Stimulated activated CD8-positive, alpha-beta memory T cell treated with anti-CD3 and anti-CD28 coated beads, Interleukin-7, amount 100 ng/mL, for 48 hours (primary cell): ENCODE data around the gene C1QTNF1.

Experiments used
- DNase-seq, 2 donors: peaks; one replicate each; pipeline ENCODE4 v3.0.0-alpha.2; 2020; ENCODE audit warnings: low read depth in 1 of 2; ENCODE audit errors: extremely low read depth in 1 of 2

The C1QTNF1 gene

DNA sequence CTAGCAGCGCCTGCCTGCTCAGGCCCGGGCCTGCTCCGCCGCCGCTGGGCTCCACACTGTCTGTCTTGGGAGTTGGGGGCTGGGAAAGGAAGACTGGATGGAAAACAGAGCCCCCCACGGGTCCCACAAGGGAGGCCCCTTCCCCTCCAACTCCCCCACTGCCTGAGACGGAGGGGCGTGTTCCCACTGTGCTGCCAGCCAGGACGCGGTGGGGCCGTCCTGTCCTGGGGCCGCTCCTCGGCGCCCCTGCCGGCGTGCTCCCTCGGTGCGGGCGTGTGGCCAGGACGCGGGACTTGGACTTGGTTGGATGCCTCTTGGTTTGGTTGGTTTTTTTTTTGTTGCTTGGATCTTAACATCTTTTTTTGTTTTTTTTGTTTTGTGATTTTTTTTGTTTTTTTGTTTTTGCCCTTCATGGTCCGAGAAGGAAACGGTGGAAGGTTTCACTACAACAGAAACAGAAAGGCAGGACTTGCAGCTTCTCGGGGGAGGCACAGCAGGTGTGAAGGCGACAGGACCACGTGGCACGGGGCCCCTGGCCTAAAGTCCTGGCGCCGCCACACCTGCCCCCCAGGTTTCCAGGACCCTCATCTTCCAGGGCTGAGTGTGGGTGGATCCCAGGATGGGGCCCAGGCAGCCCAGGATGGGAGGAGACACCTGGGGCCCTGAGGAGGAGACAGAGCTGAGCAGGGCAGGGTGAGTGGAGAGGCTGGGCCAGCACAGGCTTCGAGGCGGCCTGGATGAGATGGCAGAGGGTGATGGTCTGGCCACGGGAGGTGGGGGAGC lies 66.7 kb downstream of the C1QTNF1 start:
- no peak for DNase-seq

DNA sequence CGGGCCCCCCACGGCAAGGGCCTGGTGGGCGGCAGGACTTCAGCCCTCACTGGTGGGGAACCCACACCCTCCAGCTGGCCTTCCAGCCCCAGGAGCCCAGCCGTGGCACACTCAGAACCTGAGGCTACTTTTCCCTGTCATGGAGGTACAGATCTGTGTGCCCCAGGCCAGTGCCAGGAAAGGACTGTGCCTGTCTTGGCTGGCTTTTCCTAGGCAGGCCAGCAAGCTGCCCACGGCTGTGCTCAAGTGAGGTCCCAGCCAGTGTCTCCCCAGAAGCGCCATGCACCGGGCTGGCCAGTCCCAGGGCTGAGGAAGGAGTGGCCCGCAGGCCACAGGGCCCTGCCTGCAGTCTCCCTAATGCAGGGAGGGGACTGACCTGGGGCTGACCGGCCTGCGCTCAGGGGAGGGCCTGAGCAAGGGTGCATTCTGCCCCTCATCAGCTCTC lies 67.3 kb downstream of the C1QTNF1 start:
- DNase-seq: no peak

DNA sequence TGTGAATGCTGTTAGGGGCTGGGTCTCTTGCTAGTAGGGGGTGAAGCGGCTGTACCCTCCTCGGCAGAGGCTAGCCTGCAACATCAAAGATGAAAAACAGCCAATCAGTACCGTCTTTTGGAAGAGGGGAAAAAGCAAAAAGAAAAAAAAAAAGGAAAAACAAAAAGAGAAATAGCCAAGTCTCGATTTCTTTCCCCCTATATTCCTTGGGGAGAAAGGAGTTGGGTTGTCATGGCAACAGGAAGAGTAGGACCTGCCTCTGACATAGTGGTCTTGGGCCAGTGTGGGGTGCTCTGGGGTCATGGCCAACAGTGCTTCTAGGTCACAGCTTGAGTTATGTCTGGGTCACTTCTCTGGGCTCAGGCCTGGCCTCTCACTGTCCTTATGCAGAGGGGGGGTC lies 68.6 kb downstream of the C1QTNF1 start:
- no peak for DNase-seq

DNA sequence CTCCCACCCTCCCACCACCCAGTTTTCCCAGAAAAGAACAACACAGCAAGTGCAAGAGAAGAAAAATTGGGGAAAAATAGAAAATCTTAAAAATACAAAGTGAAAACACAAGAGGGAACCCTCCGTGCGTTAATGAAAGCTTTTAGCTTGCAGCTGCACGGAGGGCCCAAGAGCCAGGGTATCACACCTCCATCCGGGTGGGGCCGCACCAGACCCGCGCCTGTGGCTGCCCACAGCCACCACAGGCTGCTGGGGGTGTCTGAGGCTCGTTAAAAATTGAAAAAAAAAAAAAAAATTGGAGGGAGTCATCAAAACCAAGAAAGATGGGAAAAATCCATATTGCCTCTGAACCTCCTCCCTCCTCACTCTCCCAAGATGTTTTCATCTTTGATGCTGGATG lies 69.3 kb downstream of the C1QTNF1 start:
- DNase-seq: no peak

DNA sequence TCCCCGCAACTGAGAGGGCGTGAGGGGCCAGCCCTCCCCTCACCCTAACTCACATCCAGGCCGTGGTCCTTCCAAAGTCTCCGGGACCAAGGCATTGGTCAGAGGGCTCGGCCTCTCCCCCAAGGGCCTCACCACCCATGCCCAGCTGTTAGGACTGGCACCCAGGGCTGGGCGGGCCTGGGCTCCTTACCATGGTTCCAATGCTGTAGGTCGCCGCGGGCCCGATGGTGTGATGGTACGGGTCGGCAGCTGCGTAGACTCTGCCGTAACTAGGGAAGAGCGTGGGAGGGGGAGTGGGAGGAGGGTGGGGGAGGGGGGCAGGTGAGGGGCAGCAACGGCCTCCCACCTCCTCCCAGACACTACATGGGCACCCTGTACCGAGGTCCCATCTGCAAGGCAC lies 70.3 kb downstream of the C1QTNF1 start:
- DNase-seq: no peak

DNA sequence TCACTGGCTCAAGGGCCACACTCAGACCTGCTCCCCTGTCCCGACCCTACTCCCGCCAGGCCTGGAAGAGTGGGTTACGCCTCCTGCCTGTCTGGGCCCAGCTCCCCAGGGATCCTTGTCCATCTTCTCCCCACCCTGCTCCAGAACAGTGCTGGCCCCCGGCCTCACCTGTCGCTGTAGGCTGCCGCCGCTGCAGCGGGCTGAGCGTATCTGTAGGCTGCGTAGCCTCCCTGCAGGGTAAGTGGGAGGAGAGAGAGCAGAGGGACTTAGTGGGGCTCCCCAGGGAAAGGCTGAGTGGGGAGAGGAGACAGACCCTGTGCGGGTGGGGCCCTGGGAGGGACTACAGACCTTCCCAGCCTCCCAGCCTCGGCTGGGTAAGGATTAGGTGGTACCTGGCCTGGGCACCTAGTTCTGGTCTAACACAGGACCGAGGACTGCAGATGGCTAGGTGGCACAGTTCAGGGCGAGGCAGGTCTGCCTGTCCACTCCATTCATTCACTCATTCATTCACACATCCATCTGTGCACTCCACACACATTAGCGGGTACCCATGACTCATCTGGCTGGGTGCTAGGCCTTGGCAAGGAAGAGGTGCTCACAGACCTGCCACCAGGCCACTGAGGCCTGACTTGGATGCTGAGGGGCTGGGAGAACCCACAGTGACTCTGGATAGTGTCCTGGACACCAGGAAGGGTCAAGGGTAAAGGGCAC lies 71.5 kb downstream of the C1QTNF1 start:
- DNase-seq: no peak

DNA sequence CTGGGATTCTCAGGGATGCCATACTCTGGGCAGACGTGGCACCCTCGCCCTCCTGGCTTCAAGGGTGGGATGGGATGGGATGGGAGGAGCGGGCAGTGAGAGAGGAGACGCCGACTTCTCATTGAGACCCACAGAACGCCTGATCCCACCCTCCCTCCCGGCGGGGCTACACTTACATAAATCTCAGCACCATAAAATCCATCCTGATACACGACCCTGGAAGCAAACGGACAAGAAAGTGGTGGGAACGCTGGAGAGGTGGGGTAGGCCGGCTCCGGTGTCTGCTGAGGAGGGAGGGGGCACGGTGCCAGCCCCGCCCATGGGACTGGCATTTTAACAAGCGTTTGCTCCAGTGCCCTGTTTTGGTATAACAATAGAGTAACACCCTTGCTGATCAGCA lies 72.5 kb downstream of the C1QTNF1 start:
- no peak for DNase-seq

DNA sequence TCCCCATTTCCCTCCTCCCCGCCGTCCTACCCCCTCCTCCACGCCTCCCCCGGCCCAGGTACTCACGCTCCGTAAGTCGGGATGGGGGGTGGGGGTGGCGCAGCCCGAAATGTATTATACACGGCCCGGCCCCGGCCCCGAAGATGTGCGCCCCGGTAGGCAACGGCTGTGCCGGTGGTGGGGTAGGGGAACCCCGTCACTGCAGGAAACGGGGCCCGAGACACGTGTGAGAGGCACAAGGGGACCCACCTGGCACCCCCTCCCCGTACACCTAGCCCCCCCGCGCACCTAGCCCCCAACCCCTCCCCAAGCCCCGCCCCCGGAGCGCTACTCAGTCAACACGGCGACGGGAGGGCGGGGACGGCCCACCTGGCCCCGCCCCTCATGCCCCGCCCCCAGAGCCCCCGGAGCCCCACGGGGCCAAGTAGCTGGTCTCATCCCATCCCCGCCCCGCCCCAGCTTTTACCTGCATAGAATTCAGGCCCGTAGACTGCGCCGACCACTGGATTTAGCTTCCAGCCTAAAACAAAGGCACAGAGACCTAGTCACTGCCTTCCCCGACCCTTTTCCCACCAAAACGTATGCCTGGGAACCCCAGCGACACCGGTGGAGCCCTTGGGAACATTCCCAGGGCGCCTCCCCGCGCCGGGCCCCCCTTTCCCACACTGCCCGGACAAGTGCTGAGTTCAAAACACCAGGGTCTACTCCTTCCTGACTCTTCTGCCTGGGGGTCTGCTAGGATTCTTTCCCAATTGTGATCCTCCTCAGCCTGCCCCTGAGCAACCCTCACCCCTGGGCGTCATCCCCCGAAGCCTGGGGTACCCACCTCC lies 73.5 kb downstream of the C1QTNF1 start:
- no peak for DNase-seq

DNA sequence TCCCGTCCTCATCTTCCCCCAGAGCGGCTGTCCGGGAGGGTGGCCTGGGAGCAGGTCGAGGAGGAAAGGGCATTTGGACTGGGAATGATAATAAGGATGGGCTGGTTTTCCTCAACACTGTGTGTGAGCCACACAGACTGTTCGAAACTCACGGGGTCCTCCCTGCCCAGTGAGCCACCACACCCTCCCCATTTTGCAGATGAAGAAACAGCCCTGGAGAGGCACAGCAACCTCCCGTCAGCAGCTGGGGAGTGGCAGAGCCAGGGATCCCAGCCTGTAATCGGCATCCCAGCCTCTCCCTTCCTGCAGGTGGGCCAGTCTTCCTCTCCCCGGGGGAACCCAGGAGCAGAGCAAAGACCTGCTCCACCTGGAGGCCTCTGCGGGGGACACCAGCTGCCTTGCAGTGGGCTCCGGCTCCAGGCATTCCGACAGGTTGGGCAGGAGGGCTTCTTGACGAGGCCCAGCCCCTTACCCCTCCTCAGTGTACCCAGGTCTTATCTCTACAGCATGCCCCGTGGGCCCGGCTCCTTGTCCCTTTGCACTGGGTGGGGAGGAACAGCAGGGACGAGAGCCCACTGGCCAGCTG lies 74.4 kb downstream of the C1QTNF1 start:
- no peak for DNase-seq
